ENCODE results near the gene TMEM97. TPM values are rescaled to one million over a fixed set of nuclear protein-coding genes. Genes with fewer than 3 reads are reported as not detected.

TMEM97 gene
- polyA plus RNA-seq, 3 donors: 1.3 to 1.5 (median 1.4) TPM

DNA sequence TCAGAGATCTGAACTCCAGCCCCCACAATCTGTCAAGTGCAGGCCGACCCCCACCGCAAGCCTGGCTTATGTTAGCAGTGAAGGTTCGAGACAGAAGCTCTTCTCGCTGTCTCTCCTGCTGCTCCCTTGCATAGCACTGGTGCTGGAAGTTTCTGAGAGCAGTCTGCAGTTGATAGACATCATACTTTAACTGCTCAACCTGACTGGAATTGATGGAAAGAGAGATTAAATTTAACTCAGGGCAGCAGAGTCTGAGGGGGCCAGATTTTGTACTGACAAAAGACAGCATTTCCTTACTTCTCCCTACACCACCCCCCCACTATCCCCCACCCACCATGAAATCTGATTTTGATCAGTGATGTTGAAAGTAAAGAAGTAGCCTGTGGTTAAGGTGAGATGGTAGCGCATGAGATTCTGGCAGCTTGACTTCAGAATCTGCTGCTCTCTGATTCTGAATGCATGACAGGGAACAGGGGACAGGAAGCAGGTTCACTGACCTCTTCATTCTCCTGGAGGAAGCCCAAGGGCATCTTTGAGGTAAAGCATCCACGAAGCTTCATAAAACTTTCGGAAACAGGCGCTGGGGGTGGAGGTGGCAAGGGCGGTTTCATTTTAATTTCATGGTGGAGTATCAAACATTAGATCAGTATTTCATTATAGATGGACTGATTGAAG is 44.3 kb upstream of the TMEM97 start:
- Mint-ChIP-seq H3K27ac (no peak overlapping the region), H3K4me1 (peaks cover 10% of the 10 kb centered on the region), H3K36me3 (no peaks in the 10 kb centered on the region), H3K27me3 (ENCODE audit: low read depth in 3 of 3) (peaks cover 33 to 75% (median 47%) of the 10 kb centered on the region in 3 donors), H3K9me3 (peaks cover 0 to 10% (median 4%) of the 10 kb centered on the region in 7 donors), H3K4me3 (peak overlapping the region in 1 of 2 donors; percentile 23)
- H4K20me1 ChIP-seq (ENCODE audit: insufficient read depth, low read length): no peaks in the 10 kb centered on the region
- H3K27me3 ChIP-seq (ENCODE audit: control insufficient read depth in 2 of 2, insufficient read depth in 2 of 2, low read length in 2 of 2): peaks cover 9 to 19% of the 10 kb centered on the region in 2 donors
- no peaks in the 10 kb centered on the region for H3K9me3 ChIP-seq (replicated peaks in 1 of 2; ENCODE audit: control insufficient read depth in 1 of 2, insufficient read depth in 1 of 2, low read length in 2 of 2)
- intact Hi-C loops (cut with micrococcal nuclease): no loop called here
- H3K4me1 ChIP-seq (ENCODE audit: control insufficient read depth in 1 of 2, insufficient read depth in 2 of 2, low read length in 2 of 2): peaks cover 0 to 9% of the 10 kb centered on the region in 2 donors
- no peak for DNase-seq
- no peaks in the 10 kb centered on the region for H3K36me3 ChIP-seq (replicated peaks in 1 of 2; ENCODE audit: control insufficient read depth in 1 of 2, insufficient read depth in 2 of 2, low read length in 2 of 2)
- no peak overlapping the region for H3K4me3 ChIP-seq (replicated peaks in 1 of 3; ENCODE audit: low read depth in 2 of 3, low read length in 3 of 3)
- 95% methylated on average over 4 of the region's 9 CpGs for WGBS (ENCODE audit: insufficient coverage)
- no peak overlapping the region for H3K4me2 ChIP-seq (replicated peaks; ENCODE audit: extremely low read depth, low read length, poor library complexity, severe bottlenecking)
- no peak overlapping the region for H3K27ac ChIP-seq (ENCODE audit: low read depth in 1 of 2, low read length in 2 of 2)
- H2AFZ ChIP-seq (ENCODE audit: insufficient read depth, low read depth, low read length, poor library complexity, severe bottlenecking): no peak overlapping the region
- no peak overlapping the region for H3K9ac ChIP-seq (ENCODE audit: insufficient read depth, low read length, poor library complexity, severe bottlenecking)
- H3K79me2 ChIP-seq (ENCODE audit: insufficient read depth, low read length): no peaks in the 10 kb centered on the region
- TF ChIP-seq, protein P1, sequence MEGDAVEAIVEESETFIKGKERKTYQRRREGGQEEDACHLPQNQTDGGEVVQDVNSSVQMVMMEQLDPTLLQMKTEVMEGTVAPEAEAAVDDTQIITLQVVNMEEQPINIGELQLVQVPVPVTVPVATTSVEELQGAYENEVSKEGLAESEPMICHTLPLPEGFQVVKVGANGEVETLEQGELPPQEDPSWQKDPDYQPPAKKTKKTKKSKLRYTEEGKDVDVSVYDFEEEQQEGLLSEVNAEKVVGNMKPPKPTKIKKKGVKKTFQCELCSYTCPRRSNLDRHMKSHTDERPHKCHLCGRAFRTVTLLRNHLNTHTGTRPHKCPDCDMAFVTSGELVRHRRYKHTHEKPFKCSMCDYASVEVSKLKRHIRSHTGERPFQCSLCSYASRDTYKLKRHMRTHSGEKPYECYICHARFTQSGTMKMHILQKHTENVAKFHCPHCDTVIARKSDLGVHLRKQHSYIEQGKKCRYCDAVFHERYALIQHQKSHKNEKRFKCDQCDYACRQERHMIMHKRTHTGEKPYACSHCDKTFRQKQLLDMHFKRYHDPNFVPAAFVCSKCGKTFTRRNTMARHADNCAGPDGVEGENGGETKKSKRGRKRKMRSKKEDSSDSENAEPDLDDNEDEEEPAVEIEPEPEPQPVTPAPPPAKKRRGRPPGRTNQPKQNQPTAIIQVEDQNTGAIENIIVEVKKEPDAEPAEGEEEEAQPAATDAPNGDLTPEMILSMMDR (IDR thresholded peaks at IDR 0.05): no peak

DNA sequence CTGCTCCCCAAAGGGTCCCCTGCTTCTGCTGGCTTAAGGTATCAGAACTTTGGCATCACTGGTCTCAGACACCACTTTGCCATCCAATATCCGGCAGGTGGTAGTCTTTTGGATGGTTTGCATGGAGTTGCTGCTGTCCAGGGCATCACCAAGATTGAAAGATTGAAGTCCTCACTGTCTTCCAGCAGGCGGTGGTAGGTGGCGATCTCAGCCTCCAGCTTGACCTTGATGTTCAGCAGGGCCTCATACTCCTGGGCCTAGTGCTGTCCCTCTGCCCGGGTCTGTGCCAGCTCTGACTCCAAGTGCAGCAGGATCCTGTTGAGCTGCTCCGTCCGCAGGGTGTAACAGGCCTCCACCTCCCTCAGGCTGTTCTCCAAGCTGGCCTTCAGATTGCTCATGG is 43.0 kb upstream of the TMEM97 start:
- peaks cover 11 to 24% of the 10 kb centered on the region in 2 donors for H3K27me3 ChIP-seq (ENCODE audit: control insufficient read depth in 2 of 2, insufficient read depth in 2 of 2, low read length in 2 of 2)
- H3K27me3 Mint-ChIP-seq (ENCODE audit: low read depth in 3 of 3): peaks cover 38 to 82% (median 46%) of the 10 kb centered on the region in 3 donors
- H3K9me3 Mint-ChIP-seq: peaks cover 0 to 2% (median 0%) of the 10 kb centered on the region in 7 donors
- no peaks in the 10 kb centered on the region for H3K36me3 Mint-ChIP-seq
- peaks cover 0 to 9% of the 10 kb centered on the region in 2 donors for H3K4me1 ChIP-seq (ENCODE audit: control insufficient read depth in 1 of 2, insufficient read depth in 2 of 2, low read length in 2 of 2)
- peaks cover 10% of the 10 kb centered on the region for H3K4me1 Mint-ChIP-seq
- no peak for DNase-seq
- no peaks in the 10 kb centered on the region for H3K9me3 ChIP-seq (replicated peaks in 1 of 2; ENCODE audit: control insufficient read depth in 1 of 2, insufficient read depth in 1 of 2, low read length in 2 of 2)
- H3K4me2 ChIP-seq (replicated peaks; ENCODE audit: extremely low read depth, low read length, poor library complexity, severe bottlenecking): no peak overlapping the region
- no peak overlapping the region for H3K4me3 ChIP-seq (replicated peaks in 1 of 3; ENCODE audit: low read depth in 2 of 3, low read length in 3 of 3)
- H3K79me2 ChIP-seq (ENCODE audit: insufficient read depth, low read length): no peaks in the 10 kb centered on the region
- no peak overlapping the region for H3K27ac Mint-ChIP-seq
- WGBS (ENCODE audit: insufficient coverage): 89% methylated on average over 5 of the region's 6 CpGs
- H3K4me3 Mint-ChIP-seq: peak overlapping the region in 1 of 2 donors; percentile 8
- H2AFZ ChIP-seq (ENCODE audit: insufficient read depth, low read depth, low read length, poor library complexity, severe bottlenecking): no peak overlapping the region
- H3K9ac ChIP-seq (ENCODE audit: insufficient read depth, low read length, poor library complexity, severe bottlenecking): no peak overlapping the region
- H3K27ac ChIP-seq (ENCODE audit: low read depth in 1 of 2, low read length in 2 of 2): no peak overlapping the region
- no peaks in the 10 kb centered on the region for H4K20me1 ChIP-seq (ENCODE audit: insufficient read depth, low read length)
- intact Hi-C loops (cut with micrococcal nuclease): no loop called here
- H3K36me3 ChIP-seq (replicated peaks in 1 of 2; ENCODE audit: control insufficient read depth in 1 of 2, insufficient read depth in 2 of 2, low read length in 2 of 2): no peaks in the 10 kb centered on the region
- TF ChIP-seq, protein P1 (IDR thresholded peaks at IDR 0.05): no peak

All from CD14-positive monocyte (primary cell).